A549 (cell line): Measurements from ENCODE around the gene F2RL3. TPM values are rescaled to one million over a fixed set of nuclear protein-coding genes. Genes with fewer than 3 reads are reported as not detected.
A peak's percentile ranks its signal among the peaks of the same experiment; 100 is the strongest.

Source experiments
- ATAC-seq, 2 experiments: fragments of 200-7000 bp in 1 of 2; fragments of >200 bp in 1 of 2; cut with Nextera tagmentation in 1 of 2; cut with Tn5 transposase in 1 of 2; 3 replicates each; pipeline versions ENCODE4 v1.8.0 to v1.9.1; 2018 to 2020; ENCODE audit warnings: mild to moderate bottlenecking in 1 of 2, moderate library complexity in 1 of 2
- CTCF ChIA-PET: fragments of 300-600 bp; sonication (Branson Sonifier 250); formaldehyde crosslinking; extraction: SDS; loops from one replicate; lab custom pipeline; 2021; ENCODE audit warnings: antibody characterized with exemption, inconsistent platforms; lab: Yijun Ruan, JAX
- POLR2A ChIA-PET: fragments of 350-600 bp; formaldehyde crosslinking; extraction: SDS; loops from one replicate; lab custom pipeline; 2021; ENCODE audit warnings: antibody characterized with exemption, inconsistent platforms; lab: Yijun Ruan, JAX
- DNase-seq, 2 experiments: peaks; one replicate each; pipeline versions ENCODE4 v3.0.0 to v3.0.0-alpha.2; 2011 to 2016; ENCODE audit warnings: low read depth in 1 of 2, low spot score in 1 of 2
- FAIRE-seq: peaks from 2 replicates; lab custom pipeline; 2011; peaks lifted over from hg19 to GRCh38; lab: Jason Lieb, UNC
- H3K27ac ChIP-seq, 2 experiments: fragments of >200 bp; sonication (Bioruptor Twin); formaldehyde crosslinking; 3 replicates each; pipeline ENCODE4 v1.5.1; 2016 to 2017
- H3K4me1 ChIP-seq: fragments of >200 bp; sonication (Bioruptor Twin); formaldehyde crosslinking; 3 replicates; pipeline ENCODE4 v1.6.1; 2016
- H3K4me2 ChIP-seq: fragments of >200 bp; sonication (Bioruptor Twin); formaldehyde crosslinking; 3 replicates; pipeline ENCODE4 v1.6.1; 2016
- H3K4me3 ChIP-seq: fragments of >200 bp; sonication (Bioruptor Twin); formaldehyde crosslinking; 3 replicates; pipeline ENCODE4 v1.5.1; 2016
- H3K9me3 ChIP-seq: fragments of >200 bp; sonication (Bioruptor Twin); formaldehyde crosslinking; 3 replicates; pipeline ENCODE4 v1.6.1; 2016
- BCL3 ChIP-seq: fragments of >200 bp; sonication (Bioruptor Twin); formaldehyde crosslinking; IDR thresholded peaks from 3 replicates; pipeline ENCODE4 v1.6.1; 2016
- BHLHE40 ChIP-seq: IDR thresholded peaks from 2 replicates; pipeline ENCODE4 v1.6.1; 2012; ENCODE audit warnings: low read depth, low read length, inconsistent platforms
- CBX2 ChIP-seq: fragments of 200-600 bp; sonication (generic); IDR thresholded peaks from 2 replicates; pipeline ENCODE4 v1.6.1; 2016; ENCODE audit warnings: low read depth, mild to moderate bottlenecking, borderline replicate concordance
- CBX8 ChIP-seq: fragments of 200-600 bp; sonication (generic); IDR thresholded peaks from 2 replicates; pipeline ENCODE4 v1.6.1; 2016
- CEBPB ChIP-seq, 2 experiments: fragments of >200 bp in 1 of 2; sonication (Bioruptor Twin) in 1 of 2; formaldehyde crosslinking in 1 of 2; IDR thresholded peaks; 2 replicates each; pipeline ENCODE4 v1.6.1; 2012 to 2016
- EHF ChIP-seq: fragments of 250-450 bp; sonication (Bioruptor Pico); IDR thresholded peaks from 2 replicates; pipeline ENCODE4 v1.5.0; 2020; ENCODE audit warnings: mild to moderate bottlenecking
- ELK1 ChIP-seq: fragments of 150-350 bp; IDR thresholded peaks from 2 replicates; pipeline ENCODE4 v1.6.1; 2014; ENCODE audit warnings: low read depth, mild to moderate bottlenecking, low read length
- ESRRA ChIP-seq: fragments of 150-350 bp; IDR thresholded peaks from 2 replicates; pipeline ENCODE4 v1.6.1; 2014; ENCODE audit warnings: mild to moderate bottlenecking, low read length, borderline replicate concordance
- FOSB ChIP-seq: fragments of 250-450 bp; sonication (Bioruptor Pico); IDR thresholded peaks from 2 replicates; pipeline ENCODE4 v1.5.0; 2020; ENCODE audit warnings: mild to moderate bottlenecking, moderate library complexity
- FOSL2 ChIP-seq, 2 experiments: fragments of 450-650 bp in 1 of 2; fragments of >200 bp in 1 of 2; sonication (Bioruptor Twin) in 1 of 2; formaldehyde crosslinking; IDR thresholded peaks; 2 replicates each; pipeline versions ENCODE4 v1.5.0 to v1.6.1; 2016 to 2020; ENCODE audit warnings: mild to moderate bottlenecking in 1 of 2, moderate library complexity in 1 of 2
- FOXS1 ChIP-seq: fragments of 250-450 bp; sonication (Bioruptor Pico); IDR thresholded peaks from 2 replicates; pipeline ENCODE4 v1.5.0; 2020; ENCODE audit warnings: mild to moderate bottlenecking, moderate library complexity
- HDAC2 ChIP-seq: fragments of 200-600 bp; sonication (generic); IDR thresholded peaks from 2 replicates; pipeline ENCODE4 v1.6.1; 2016
- HES2 ChIP-seq: fragments of >200 bp; sonication (Bioruptor Twin); formaldehyde crosslinking; IDR thresholded peaks from 2 replicates; pipeline ENCODE4 v1.6.1; 2016
- HEYL ChIP-seq: fragments of 250-450 bp; sonication (Bioruptor Pico); IDR thresholded peaks from 2 replicates; pipeline ENCODE4 v1.8.0; 2021; ENCODE audit warnings: mild to moderate bottlenecking, moderate library complexity
- HOXB5 ChIP-seq: fragments of 250-450 bp; sonication (Bioruptor Pico); IDR thresholded peaks from 2 replicates; pipeline ENCODE4 v1.5.0; 2020; ENCODE audit warnings: mild to moderate bottlenecking, moderate library complexity
- JUNB ChIP-seq: fragments of >200 bp; sonication (Bioruptor Twin); formaldehyde crosslinking; IDR thresholded peaks from 2 replicates; pipeline ENCODE4 v1.6.1; 2016
- KDM1A ChIP-seq: fragments of 200-600 bp; sonication (generic); IDR thresholded peaks from 2 replicates; pipeline ENCODE4 v1.6.1; 2016; ENCODE audit warnings: low read depth, mild to moderate bottlenecking
- KDM5A ChIP-seq: fragments of 200-600 bp; sonication (generic); IDR thresholded peaks from 2 replicates; pipeline ENCODE4 v1.6.1; 2016; ENCODE audit warnings: antibody characterized with exemption, mild to moderate bottlenecking
- MAX ChIP-seq: IDR thresholded peaks from 2 replicates; pipeline ENCODE4 v1.6.1; 2012
- MYC ChIP-seq: IDR thresholded peaks from 2 replicates; pipeline ENCODE4 v1.6.1; 2012; ENCODE audit warnings: mild to moderate bottlenecking, inconsistent platforms, low read length, improper control_type of control experiment, borderline replicate concordance
- NFE2L2 ChIP-seq: fragments of 150-350 bp; conservative IDR thresholded peaks from 2 replicates; pipeline ENCODE4 v1.6.1; 2014; ENCODE audit warnings: low read length
- PHF8 ChIP-seq: fragments of 200-600 bp; sonication (generic); IDR thresholded peaks from 2 replicates; pipeline ENCODE4 v1.6.1; 2016; ENCODE audit warnings: low read depth, mild to moderate bottlenecking, antibody characterized with exemption, moderate library complexity, borderline replicate concordance
- POLR2A ChIP-seq: IDR thresholded peaks from 2 replicates; pipeline ENCODE4 v1.6.1; 2012; ENCODE audit warnings: mild to moderate bottlenecking, low read length
- POLR2AphosphoS2 ChIP-seq: conservative IDR thresholded peaks from 2 replicates; pipeline ENCODE4 v1.6.1; 2012; ENCODE audit warnings: low read length, improper control_type of control experiment, inconsistent platforms
- RAD21 ChIP-seq, 2 experiments: fragments of >200 bp in 1 of 2; sonication (Bioruptor Twin) in 1 of 2; formaldehyde crosslinking in 1 of 2; IDR thresholded peaks in 1 of 2; conservative IDR thresholded peaks in 1 of 2; 2 replicates in 1 of 2; 3 replicates in 1 of 2; pipeline ENCODE4 v1.6.1; 2012 to 2018; ENCODE audit warnings: inconsistent platforms in 1 of 2
- RARB ChIP-seq: fragments of 250-450 bp; sonication (Bioruptor Pico); IDR thresholded peaks from 2 replicates; pipeline ENCODE4 v1.8.0; 2021; ENCODE audit warnings: mild to moderate bottlenecking, moderate library complexity
- RFX5 ChIP-seq: fragments of 450-650 bp; IDR thresholded peaks from 2 replicates; pipeline ENCODE4 v1.7.1; 2014; ENCODE audit warnings: antibody characterized with exemption, mild to moderate bottlenecking, moderate library complexity
- SREBF2 ChIP-seq: fragments of 450-650 bp; IDR thresholded peaks from 2 replicates; pipeline ENCODE4 v1.6.1; 2014; ENCODE audit warnings: mild to moderate bottlenecking, moderate library complexity
- TP53 ChIP-seq: fragments of 250-450 bp; sonication (Bioruptor Pico); IDR thresholded peaks from 2 replicates; pipeline ENCODE4 v1.5.0; 2021; ENCODE audit warnings: mild to moderate bottlenecking, moderate library complexity
- ZC3H11A ChIP-seq: fragments of 450-650 bp; IDR thresholded peaks from 2 replicates; pipeline ENCODE4 v1.6.1; 2014; ENCODE audit warnings: antibody characterized with exemption, mild to moderate bottlenecking
- ZNF302 ChIP-seq: fragments of 250-450 bp; sonication (Bioruptor Pico); IDR thresholded peaks from 2 replicates; pipeline ENCODE4 v1.9.0; 2021; ENCODE audit warnings: inconsistent platforms, mild to moderate bottlenecking, moderate library complexity
- ZSCAN20 ChIP-seq: fragments of 250-450 bp; sonication (Bioruptor Pico); IDR thresholded peaks from 2 replicates; pipeline ENCODE4 v1.8.0; 2022; ENCODE audit warnings: mild to moderate bottlenecking, moderate library complexity
- WGBS: methylation state at CpG from one replicate; pipeline ENCODE4 v1.1.6; 2017; ENCODE audit errors: missing lambda C conversion rate; 5-methylcytosine and 5-hydroxymethylcytosine counted together
- polyA plus RNA-seq, 4 experiments: library from polyadenylated mRNA; depleted of rRNA in 3 of 4; stranded (reverse); fragments of >200 nt; fragmentation: RNase III in 1 of 4; extraction: RNeasy Plus Mini Kit Qiagen cat#74134 plus additional on column Dnase treatment in 1 of 4; gene quantifications; 2 replicates in 3 of 4; 3 replicates in 1 of 4; pipeline ENCODE4 v1.2.3, GENCODE V29; 2011 to 2017

Gene F2RL3
- polyA plus RNA-seq, 2 of the 4 experiments (the other 2 are of a cell fraction) = not detected

GRCh38 chr19:16919496-16919895, 30.7 kb downstream of the F2RL3 start (continued):
- TF ChIP-seq MAX (no peak), RAD21 (conservative IDR thresholded peaks at IDR 0.05 in 1 of 2, IDR thresholded peaks at IDR 0.05 in 1 of 2) (no peak), POLR2A (no peak), FOSL2 (IDR thresholded peaks at IDR 0.05) (no peak), FOSL2 (CRISPR knock-in tag; IDR thresholded peaks at IDR 0.05) (no peak)

- no peak for FAIRE-seq
Observed at GRCh38 chr19:16920816-16921529, 32.2 kb downstream of the F2RL3 start.

GRCh38 chr19:16921766-16922591, 33.2 kb downstream of the F2RL3 start:
- Histone ChIP-seq H3K4me3 (no peak overlapping the region), H3K4me2 (no peak overlapping the region), H3K4me1 (no peaks in the 10 kb centered on the region), H3K27ac (no peak overlapping the region), H3K9me3 (peaks cover 4% of the 10 kb centered on the region; the same call in 2 of the 3 replicates)
- ATAC-seq (no peak; a peak in 1 of 6 replicates), FAIRE-seq (no peak), DNase-seq (no peak)
- 44% methylated on average over 15 of the region's 21 CpGs for WGBS
- no peak for TF ChIP-seq BCL3
- no peak for TF ChIP-seq ESRRA
- no peak for TF ChIP-seq KDM1A
- no peak for TF ChIP-seq PHF8
- TF ChIP-seq FOSL2 (IDR thresholded peaks at IDR 0.05) = no peak
- no peak for TF ChIP-seq FOSL2 (CRISPR knock-in tag; IDR thresholded peaks at IDR 0.05)
- no peak for TF ChIP-seq CBX2
- no peak for TF ChIP-seq FOSB (CRISPR knock-in tag)
- TF ChIP-seq HOXB5 (CRISPR knock-in tag) = no peak
- no peak for TF ChIP-seq TP53 (CRISPR knock-in tag)
- TF ChIP-seq EHF (CRISPR knock-in tag) = no peak
- no peak for TF ChIP-seq CBX8
- TF ChIP-seq ELK1 = no peak
- no peak for TF ChIP-seq CEBPB (IDR thresholded peaks at IDR 0.05)
- no peak for TF ChIP-seq HES2
- TF ChIP-seq RFX5 = no peak
- ChIA-PET CTCF (no interaction called here), POLR2A (no interaction called here)

More at GRCh38 chr19:16920816-16921529, 32.2 kb downstream of the F2RL3 start:
- no peak overlapping the region for H3K27ac ChIP-seq
- 21% methylated on average over 10 of the region's 12 CpGs for WGBS
- no peak overlapping the region for H3K4me2 ChIP-seq
- H3K9me3 ChIP-seq = peaks cover 4% of the 10 kb centered on the region; the same call in 2 of the 3 replicates
- DNase-seq (no peak), ATAC-seq (peak in 1 of 2 experiments; percentile 47; a peak in 1 of 6 replicates)
- ChIA-PET CTCF (interaction anchor here (1.3 kb wide), 1 partner anchor 149 kb away, joined by 4 read pairs; no protein-coding TSS in a partner anchor), POLR2A (no interaction called here)
- TF ChIP-seq HEYL (CRISPR knock-in tag) (no peak), POLR2AphosphoS2 (no peak), RARB (CRISPR knock-in tag) (no peak), ZSCAN20 (no peak), KDM1A (no peak), CEBPB (IDR thresholded peaks at IDR 0.05) (no peak), BHLHE40 (no peak), FOXS1 (CRISPR knock-in tag) (no peak), FOSL2 (IDR thresholded peaks at IDR 0.05) (no peak), FOSL2 (CRISPR knock-in tag; IDR thresholded peaks at IDR 0.05) (no peak), SREBF2 (no peak), JUNB (no peak), HOXB5 (CRISPR knock-in tag) (no peak), ZNF302 (CRISPR knock-in tag) (no peak), KDM5A (no peak), ZC3H11A (no peak), TP53 (CRISPR knock-in tag) (no peak), MYC (no peak), NFE2L2 (no peak), HDAC2 (no peak)
- H3K4me3 ChIP-seq = no peak overlapping the region
- H3K4me1 ChIP-seq = no peaks in the 10 kb centered on the region
